ENCODE measurements around the gene KIF19.

KIF19 gene

DNA sequence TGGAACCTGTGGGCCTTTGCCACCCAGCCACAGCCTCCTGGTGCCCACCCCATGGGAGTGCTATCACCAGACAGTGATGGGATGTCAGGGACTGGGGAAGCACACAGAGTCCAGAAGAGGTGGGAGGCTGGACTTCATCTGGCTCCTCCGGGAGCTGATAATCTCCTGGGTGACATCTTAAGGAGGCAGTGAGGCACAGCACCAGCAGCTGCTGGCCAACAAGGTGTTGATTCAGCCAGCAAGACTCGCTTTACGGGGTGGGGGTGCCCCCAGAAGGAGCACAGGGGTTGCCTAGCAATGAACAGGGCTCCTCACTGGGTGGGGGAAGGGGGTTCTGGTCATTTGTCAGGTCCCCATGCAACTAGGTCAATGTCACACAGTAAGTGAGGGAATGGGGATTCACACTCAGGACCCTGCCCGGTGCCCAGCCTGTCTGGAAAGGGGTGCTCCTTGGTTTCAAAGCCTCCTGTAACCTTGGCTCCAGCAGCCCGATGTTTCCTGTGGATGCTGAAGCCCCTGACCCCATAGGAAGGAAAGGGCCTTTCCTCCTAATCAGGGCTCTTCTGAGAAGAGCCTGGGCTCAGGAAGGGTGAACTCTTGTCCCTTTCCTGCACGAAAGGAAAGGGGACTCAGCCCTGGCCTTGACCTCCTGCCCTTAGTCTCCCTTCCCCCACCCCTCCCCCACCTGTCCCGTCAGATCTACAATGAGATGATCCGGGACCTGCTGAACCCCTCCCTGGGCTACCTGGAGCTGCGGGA, 17.7 kb downstream of the KIF19 start:
- no peak for TF ChIP-seq CTCF (IDR thresholded peaks at IDR 0.05; ENCODE audit: control insufficient read depth, insufficient read depth, low read depth, low read length, missing control alignments)
- H3K4me3 ChIP-seq (ENCODE audit: control insufficient read depth, low read depth, low read length) = no peak overlapping the region
- DNase-seq (ENCODE audit: low read depth) = no peak

DNA sequence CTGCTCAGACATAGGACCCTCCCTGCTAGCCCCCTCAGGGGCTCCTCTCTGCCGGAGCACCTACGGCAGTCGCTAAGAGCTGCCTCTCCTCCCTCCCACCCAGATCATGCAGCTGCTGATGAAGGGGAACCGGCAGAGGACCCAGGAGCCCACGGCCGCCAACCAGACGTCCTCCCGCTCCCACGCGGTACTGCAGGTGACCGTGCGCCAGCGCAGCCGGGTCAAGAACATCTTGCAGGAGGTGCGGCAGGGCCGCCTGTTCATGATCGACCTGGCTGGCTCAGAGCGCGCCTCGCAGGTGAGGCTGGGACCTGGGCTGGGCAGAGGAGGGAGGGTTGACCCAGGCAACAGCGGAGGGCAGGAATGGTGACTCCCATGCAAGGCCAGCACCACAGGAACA, 18.6 kb downstream of the KIF19 start:
- no peak for DNase-seq (ENCODE audit: low read depth)
- no peak overlapping the region for H3K4me3 ChIP-seq (ENCODE audit: control insufficient read depth, low read depth, low read length)
- TF ChIP-seq CTCF (IDR thresholded peaks at IDR 0.05; ENCODE audit: control insufficient read depth, insufficient read depth, low read depth, low read length, missing control alignments) = no peak

DNA sequence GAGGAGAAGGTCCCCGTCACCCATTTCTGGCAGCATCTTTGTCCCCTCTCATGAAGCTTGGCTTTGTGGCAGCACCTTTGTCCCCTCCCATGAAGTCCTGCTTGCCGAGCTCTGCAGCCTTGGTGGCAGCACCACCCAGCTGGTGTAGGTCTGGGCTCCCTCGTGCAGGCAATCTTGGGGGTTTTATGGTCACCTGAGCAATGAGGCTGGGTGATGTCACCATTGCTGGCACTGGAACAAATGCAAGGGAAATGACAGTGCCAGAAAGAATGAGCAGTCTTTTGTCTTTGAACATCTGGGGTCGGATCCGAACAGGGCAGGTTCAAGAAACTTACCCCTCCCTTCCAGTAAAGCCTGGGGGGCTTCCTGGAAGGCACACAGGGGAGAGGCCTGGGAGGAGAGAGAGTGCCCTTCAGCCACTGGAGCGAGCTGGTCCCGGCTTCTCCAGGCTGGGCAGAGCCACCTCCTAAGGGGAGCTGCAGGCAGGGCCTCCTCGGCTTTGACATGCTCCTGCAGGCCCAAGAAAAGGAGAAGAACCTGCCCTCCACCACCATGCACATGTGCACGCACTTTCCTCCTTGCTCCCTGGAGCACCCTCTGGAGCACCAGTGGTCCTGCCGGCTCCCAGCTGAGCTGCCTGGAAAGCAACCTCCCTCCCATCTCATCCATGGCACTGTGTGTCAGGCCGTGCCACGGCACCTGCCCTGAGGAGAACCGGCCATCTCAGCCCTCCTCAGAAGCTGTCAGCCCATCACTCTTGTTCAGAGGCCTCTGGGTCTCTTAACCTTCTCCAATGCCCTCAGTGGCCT, 19.6 kb downstream of the KIF19 start:
- no peak for DNase-seq (ENCODE audit: low read depth)
- H3K4me3 ChIP-seq (ENCODE audit: control insufficient read depth, low read depth, low read length) = no peak overlapping the region
- TF ChIP-seq CTCF (IDR thresholded peaks at IDR 0.05; ENCODE audit: control insufficient read depth, insufficient read depth, low read depth, low read length, missing control alignments) = no peak

DNA sequence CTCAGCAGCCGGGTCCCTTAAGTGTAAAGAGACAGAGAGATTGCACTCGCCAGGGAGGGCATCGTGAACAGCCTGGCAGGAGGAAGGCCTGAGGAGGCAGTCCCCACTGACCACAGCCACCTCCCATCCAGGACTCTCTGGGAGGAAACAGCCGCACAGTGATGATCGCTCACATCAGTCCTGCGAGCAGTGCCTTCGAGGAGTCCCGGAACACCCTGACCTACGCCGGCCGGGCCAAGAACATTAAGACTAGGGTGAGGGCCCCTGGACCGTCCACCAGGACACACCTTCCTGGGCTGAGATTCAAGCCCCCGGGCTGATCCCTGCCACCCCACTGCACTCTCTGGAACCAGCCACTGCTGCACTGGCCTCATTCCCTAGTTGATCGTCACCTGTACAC, 21.6 kb downstream of the KIF19 start:
- no peak for TF ChIP-seq CTCF (IDR thresholded peaks at IDR 0.05; ENCODE audit: control insufficient read depth, insufficient read depth, low read depth, low read length, missing control alignments)
- H3K4me3 ChIP-seq (ENCODE audit: control insufficient read depth, low read depth, low read length) = no peak overlapping the region
- no peak for DNase-seq (ENCODE audit: low read depth)

GRCh38 chr17:74349120-74349519, 23.1 kb downstream of the KIF19 start:
- DNase-seq (ENCODE audit: low read depth) = no peak
- TF ChIP-seq CTCF (IDR thresholded peaks at IDR 0.05; ENCODE audit: control insufficient read depth, insufficient read depth, low read depth, low read length, missing control alignments) = no peak
- no peak overlapping the region for H3K4me3 ChIP-seq (ENCODE audit: control insufficient read depth, low read depth, low read length)

- no peak for DNase-seq (ENCODE audit: low read depth)
- no peak overlapping the region for H3K4me3 ChIP-seq (ENCODE audit: control insufficient read depth, low read depth, low read length)
- TF ChIP-seq CTCF (IDR thresholded peaks at IDR 0.05; ENCODE audit: control insufficient read depth, insufficient read depth, low read depth, low read length, missing control alignments) = no peak
These were observed 24.5 kb downstream of the KIF19 start for GRCh38 chr17:74350486-74350885.
